Omental fat pad (tissue), 4 donors: ENCODE results near the gene OGT. TPM values are rescaled to one million over a fixed set of nuclear protein-coding genes. Genes with fewer than 3 reads are reported as not detected.
"Not testable (repeated sequence)": the region's sequence is repeated elsewhere in the genome, so short reads cannot be mapped to it uniquely, and the experiment has no call there.

Source experiments
- ATAC-seq: fragments of 150-250 bp; one replicate; pipeline ENCODE4 v1.9.1; 2016; ENCODE audit warnings: mild to moderate bottlenecking, moderate library complexity; ENCODE audit not compliant: low FRiP score
- DNase-seq: peaks from one replicate; pipeline ENCODE4 v3.0.0-alpha.2; 2019; ENCODE audit warnings: low spot score
- CTCF ChIP-seq, 3 donors: fragments of 450-650 bp; IDR thresholded peaks; one replicate each; pipeline ENCODE4 v1.5.1; 2016 to 2017; ENCODE audit warnings: antibody characterized with exemption in 3 of 3, mild to moderate bottlenecking in 3 of 3, moderate library complexity in 2 of 3
- total RNA-seq, 4 donors: library from RNA; depleted of rRNA; stranded (reverse); fragments of >200 nt; gene quantifications; one replicate each; pipeline ENCODE4 v1.1.0, GENCODE V29; 2016

The OGT gene
- total RNA-seq, 4 donors from 2014 or later, result 139 to 209 (median 175) TPM

DNA sequence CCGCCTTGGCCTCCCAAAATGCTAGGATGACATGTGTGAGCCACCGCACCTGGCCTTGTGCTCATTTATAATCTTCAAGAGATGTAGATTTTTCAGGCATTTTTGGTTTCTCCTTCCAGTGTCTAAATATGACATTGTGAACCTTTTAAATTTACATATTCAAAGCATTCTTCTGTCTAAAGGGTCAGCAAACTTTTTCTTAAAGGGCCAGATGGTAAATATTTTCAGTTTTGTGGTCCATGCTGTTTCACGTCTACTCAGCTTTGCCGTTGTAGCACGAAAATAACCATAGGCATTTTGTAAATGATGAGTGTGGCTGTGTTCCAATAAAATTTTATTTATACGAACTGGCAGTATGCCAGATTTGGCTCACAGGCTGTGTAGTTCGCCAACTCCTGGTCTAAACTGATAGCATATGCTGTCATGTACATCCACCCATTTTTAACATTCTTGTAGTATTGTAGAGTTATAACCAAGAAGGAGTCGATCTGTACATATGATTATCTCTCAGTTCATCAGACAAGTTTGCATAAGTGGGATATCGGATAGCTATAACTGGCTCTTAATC, 32.7 kb downstream of the OGT start:
- TF ChIP-seq CTCF (IDR thresholded peaks at IDR 0.05), result no peak
- ATAC-seq (no peak), DNase-seq (no peak)

DNA sequence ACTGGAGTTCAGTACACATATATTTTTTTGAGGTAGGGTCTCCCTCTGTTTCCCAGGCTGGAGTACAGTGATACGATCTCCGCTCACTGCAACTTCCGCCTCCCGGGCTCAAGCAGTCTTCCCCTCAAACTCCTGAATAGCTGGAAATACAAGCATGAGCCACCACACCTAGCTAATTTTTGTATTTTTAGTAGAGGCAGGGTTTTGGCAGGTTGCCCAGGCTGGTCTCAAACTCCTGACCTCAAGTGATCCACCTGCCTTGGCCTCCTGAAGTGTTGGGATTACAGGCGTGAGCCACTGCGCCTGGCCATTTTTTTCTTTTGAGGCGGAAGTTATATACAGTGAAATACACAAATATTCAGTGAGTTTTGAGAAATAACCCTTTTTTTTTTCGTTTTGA, 38.5 kb downstream of the OGT start:
- DNase-seq, ATAC-seq: not testable (repeated sequence)

- ATAC-seq, result no peak
- TF ChIP-seq CTCF (IDR thresholded peaks at IDR 0.05), result no peak
These were observed 40.7 kb downstream of the OGT start for GRCh38 chrX:71573590-71573989.

DNA sequence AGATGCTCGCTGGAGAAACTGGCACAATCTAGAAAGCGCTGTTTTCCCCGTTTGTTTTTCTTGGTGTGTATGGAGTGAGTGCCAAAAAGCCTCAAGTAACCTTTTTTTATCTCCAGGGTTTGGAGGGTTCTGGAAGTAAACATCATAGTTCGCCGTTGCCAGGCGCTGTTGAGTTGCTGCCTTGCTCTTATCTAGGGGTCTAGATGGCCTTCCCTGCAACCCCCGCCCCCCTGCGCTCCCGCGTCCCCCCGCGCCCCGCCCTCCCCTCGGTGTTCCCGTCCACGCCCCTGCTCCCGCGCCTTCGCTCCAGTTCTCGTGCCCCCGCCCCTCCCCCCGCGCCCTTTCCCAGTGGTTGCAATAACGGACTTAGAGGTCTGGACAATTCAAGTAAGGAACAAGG, 44.8 kb downstream of the OGT start:
- no peak for DNase-seq
- TF ChIP-seq CTCF (IDR thresholded peaks at IDR 0.05), result no peak
- ATAC-seq, result no peak

More at GRCh38 chrX:71573590-71573989, 40.7 kb downstream of the OGT start:
- DNase-seq, result no peak

GRCh38 chrX:71578253-71579135, 45.6 kb downstream of the OGT start, which contains the start of gene GCNA:
TSS of gene GCNA (plus strand) at chrX:71578437. CDS start at chrX:71580822, 2,385 bp downstream.
- no peak for ATAC-seq
- TF ChIP-seq CTCF (IDR thresholded peaks at IDR 0.05), result no peak
- no peak for DNase-seq

DNA sequence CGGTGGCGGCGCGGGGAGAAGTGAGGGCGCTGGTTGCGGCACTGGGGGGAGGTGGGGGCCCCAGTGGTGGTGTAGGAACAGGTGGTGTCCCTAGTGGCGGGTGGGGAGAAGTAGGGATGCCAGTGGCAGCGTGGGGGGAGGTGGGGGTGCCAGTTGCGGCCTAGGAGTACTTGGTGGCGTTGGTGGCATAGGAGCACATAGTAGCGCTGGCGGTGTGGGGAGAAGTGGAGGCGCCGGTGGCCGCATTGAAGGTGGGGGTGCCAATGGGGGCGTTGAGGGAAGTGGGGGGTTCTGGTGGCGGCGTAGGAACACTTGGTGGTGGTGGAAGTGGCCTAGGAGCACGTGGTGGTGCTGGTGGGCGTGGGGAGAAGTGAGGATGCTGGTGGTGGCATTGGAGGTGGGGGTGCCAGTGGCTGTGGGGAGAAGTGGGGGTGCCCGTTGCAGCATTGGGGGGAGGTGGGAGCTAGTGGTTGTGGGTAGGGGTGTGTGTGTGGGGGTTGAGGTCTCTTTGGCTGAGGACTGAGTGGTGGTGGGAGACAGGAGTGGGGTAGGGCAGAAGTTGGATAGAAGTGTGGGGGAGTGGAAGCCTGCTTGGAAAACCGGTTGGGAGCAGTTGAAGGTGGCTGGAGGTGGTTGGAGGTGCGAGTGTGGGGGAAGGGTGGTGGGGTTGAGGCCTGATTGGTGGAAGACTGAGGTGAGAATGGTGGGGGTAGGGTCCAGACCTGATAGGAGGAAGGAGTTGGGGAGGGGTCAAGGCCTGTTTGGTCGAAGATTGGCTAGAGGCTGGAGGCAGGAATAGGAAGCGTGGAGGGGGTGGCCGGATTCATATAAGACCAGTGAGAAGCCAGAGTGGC, 46.5 kb downstream of the OGT start:
- ATAC-seq (no peak), DNase-seq (no peak)
- TF ChIP-seq CTCF (IDR thresholded peaks at IDR 0.05), result no peak

- no peak for TF ChIP-seq CTCF (IDR thresholded peaks at IDR 0.05)
- no peak for ATAC-seq
These were observed 47.1 kb downstream of the OGT start for GRCh38 chrX:71579990-71580380.

More at GRCh38 chrX:71579990-71580380, 47.1 kb downstream of the OGT start:
- DNase-seq, result no peak
